HUES64 (cell line): ENCODE results near the gene HIVEP2.

Source experiments
- H3K27ac ChIP-seq: 2 replicates; pipeline ENCODE4 v1.7.0; 2013; ENCODE audit warnings: low read depth, low read length, inconsistent platforms
- H3K27me3 ChIP-seq: 2 replicates; pipeline ENCODE4 v1.6.1; 2013; ENCODE audit warnings: mild to moderate bottlenecking, low read length; ENCODE audit not compliant: insufficient read depth
- H3K36me3 ChIP-seq: 2 replicates; pipeline ENCODE4 v1.6.1; 2013; ENCODE audit warnings: mild to moderate bottlenecking, low read length; ENCODE audit not compliant: insufficient read depth
- H3K4me1 ChIP-seq: 2 replicates; pipeline ENCODE4 v1.6.1; 2013; ENCODE audit warnings: mild to moderate bottlenecking, low read length, moderate library complexity; ENCODE audit not compliant: insufficient read depth
- H3K4me3 ChIP-seq: 2 replicates; pipeline ENCODE4 v1.5.1; 2013; ENCODE audit warnings: mild to moderate bottlenecking, low read length, moderate library complexity
- H3K9ac ChIP-seq: 2 replicates; pipeline ENCODE4 v1.6.1; 2013; ENCODE audit warnings: mild to moderate bottlenecking, low read depth, low read length
- H3K9me3 ChIP-seq: 2 replicates; pipeline ENCODE4 v1.6.1; 2013; ENCODE audit warnings: low read depth, low read length; ENCODE audit not compliant: insufficient read depth
- WGBS: fragments of 150-250, 120-280 bp; methylation state at CpG from one replicate; pipeline ENCODE4 v1.1.7; 2013; ENCODE audit warnings: missing lambda C conversion rate; 5-methylcytosine and 5-hydroxymethylcytosine counted together

The HIVEP2 gene

GRCh38 chr6:142874676-142875075 lies 70.3 kb downstream of the HIVEP2 start:
- peaks cover 4% of the 10 kb centered on the region for H3K4me1 ChIP-seq
- H3K9ac ChIP-seq = no peak overlapping the region
- H3K9me3 ChIP-seq = no peaks in the 10 kb centered on the region
- H3K27ac ChIP-seq = no peak overlapping the region
- H3K4me3 ChIP-seq = no peak overlapping the region
- H3K36me3 ChIP-seq = no peaks in the 10 kb centered on the region
- no peaks in the 10 kb centered on the region for H3K27me3 ChIP-seq
- 70% methylated on average over 1 of the region's 1 CpG for WGBS

GRCh38 chr6:142872376-142872775 lies 72.6 kb downstream of the HIVEP2 start:
- Histone ChIP-seq H3K4me3 (no peak overlapping the region), H3K36me3 (no peaks in the 10 kb centered on the region), H3K27ac (no peak overlapping the region), H3K9ac (no peak overlapping the region), H3K9me3 (no peaks in the 10 kb centered on the region), H3K4me1 (peaks cover 4% of the 10 kb centered on the region), H3K27me3 (no peaks in the 10 kb centered on the region)
- 88% methylated on average over 3 of the region's 3 CpGs for WGBS

GRCh38 chr6:142871910-142872331 lies 73.1 kb downstream of the HIVEP2 start:
- Histone ChIP-seq H3K4me1 (peaks cover 4% of the 10 kb centered on the region), H3K9ac (no peak overlapping the region), H3K4me3 (no peak overlapping the region), H3K9me3 (no peaks in the 10 kb centered on the region), H3K36me3 (no peaks in the 10 kb centered on the region), H3K27me3 (no peaks in the 10 kb centered on the region), H3K27ac (no peak overlapping the region)
- 80% methylated on average over 4 of the region's 4 CpGs for WGBS

GRCh38 chr6:142870787-142871415 lies 74.1 kb downstream of the HIVEP2 start:
- H3K4me3 ChIP-seq = no peak overlapping the region
- H3K9me3 ChIP-seq = no peaks in the 10 kb centered on the region
- H3K36me3 ChIP-seq = no peaks in the 10 kb centered on the region
- H3K9ac ChIP-seq = no peak overlapping the region
- H3K4me1 ChIP-seq = peaks cover 4% of the 10 kb centered on the region
- 87% methylated on average over 4 of the region's 4 CpGs for WGBS
- H3K27ac ChIP-seq = no peak overlapping the region
- no peaks in the 10 kb centered on the region for H3K27me3 ChIP-seq

- 93% methylated on average over 2 of the region's 2 CpGs for WGBS
- Histone ChIP-seq H3K4me3 (no peak overlapping the region), H3K9ac (no peak overlapping the region), H3K4me1 (peaks cover 12% of the 10 kb centered on the region), H3K9me3 (no peaks in the 10 kb centered on the region), H3K27me3 (no peaks in the 10 kb centered on the region), H3K36me3 (no peaks in the 10 kb centered on the region), H3K27ac (no peak overlapping the region)
Observed at GRCh38 chr6:142868917-142869316, 76.1 kb downstream of the HIVEP2 start.

- Histone ChIP-seq H3K9ac (no peak overlapping the region), H3K27ac (no peak overlapping the region), H3K36me3 (no peaks in the 10 kb centered on the region), H3K27me3 (no peaks in the 10 kb centered on the region), H3K4me3 (no peak overlapping the region), H3K4me1 (peaks cover 16% of the 10 kb centered on the region), H3K9me3 (no peaks in the 10 kb centered on the region)
- 90% methylated on average over 4 of the region's 5 CpGs for WGBS
Observed at GRCh38 chr6:142867988-142868812, 76.8 kb downstream of the HIVEP2 start.

GRCh38 chr6:142867355-142867801 lies 77.6 kb downstream of the HIVEP2 start:
- Histone ChIP-seq H3K4me3 (no peak overlapping the region), H3K36me3 (no peaks in the 10 kb centered on the region), H3K27me3 (no peaks in the 10 kb centered on the region), H3K9ac (no peak overlapping the region), H3K27ac (no peak overlapping the region), H3K4me1 (peaks cover 16% of the 10 kb centered on the region), H3K9me3 (no peaks in the 10 kb centered on the region)
- 86% methylated on average over 4 of the region's 4 CpGs for WGBS

GRCh38 chr6:142863981-142864380 lies 81.0 kb downstream of the HIVEP2 start:
- WGBS = 53% methylated on average over 2 of the region's 2 CpGs

GRCh38 chr6:142861711-142862110 lies 83.3 kb downstream of the HIVEP2 start:
- Histone ChIP-seq H3K27ac (no peak overlapping the region), H3K27me3 (no peaks in the 10 kb centered on the region), H3K9ac (no peak overlapping the region), H3K36me3 (no peaks in the 10 kb centered on the region), H3K9me3 (no peaks in the 10 kb centered on the region), H3K4me1 (peaks cover 19% of the 10 kb centered on the region), H3K4me3 (no peak overlapping the region)
- WGBS = 93% methylated on average over 3 of the region's 3 CpGs

More at GRCh38 chr6:142863981-142864380, 81.0 kb downstream of the HIVEP2 start:
- H3K4me3 ChIP-seq = no peak overlapping the region
- H3K4me1 ChIP-seq = peaks cover 16% of the 10 kb centered on the region
- no peak overlapping the region for H3K9ac ChIP-seq
- H3K9me3 ChIP-seq = no peaks in the 10 kb centered on the region
- no peaks in the 10 kb centered on the region for H3K27me3 ChIP-seq
- no peaks in the 10 kb centered on the region for H3K36me3 ChIP-seq
- no peak overlapping the region; the same call in 1 of the 2 replicates for H3K27ac ChIP-seq

GRCh38 chr6:142860498-142860897 lies 84.5 kb downstream of the HIVEP2 start:
- peaks cover 26% of the 10 kb centered on the region for H3K4me1 ChIP-seq

GRCh38 chr6:142857796-142858555 lies 87.0 kb downstream of the HIVEP2 start:
- Histone ChIP-seq H3K9ac (no peak overlapping the region), H3K9me3 (no peaks in the 10 kb centered on the region), H3K36me3 (no peaks in the 10 kb centered on the region), H3K27me3 (no peaks in the 10 kb centered on the region), H3K27ac (no peak overlapping the region), H3K4me1 (peaks cover 32% of the 10 kb centered on the region), H3K4me3 (no peak overlapping the region)
- WGBS = 78% methylated on average over 8 of the region's 9 CpGs

More at GRCh38 chr6:142860498-142860897, 84.5 kb downstream of the HIVEP2 start:
- Histone ChIP-seq H3K27ac (no peak overlapping the region), H3K4me3 (no peak overlapping the region), H3K9me3 (no peaks in the 10 kb centered on the region), H3K9ac (no peak overlapping the region), H3K36me3 (no peaks in the 10 kb centered on the region), H3K27me3 (no peaks in the 10 kb centered on the region)
- 90% methylated on average over 6 of the region's 6 CpGs for WGBS
